D721Med (cell line): ENCODE results near the gene ERC2.

Experiments used
- DNase-seq: peaks from one replicate; pipeline ENCODE4 v3.0.0; 2011; ENCODE audit warnings: low spot score; ENCODE audit not compliant: insufficient read length
- FAIRE-seq: peaks from 2 replicates; lab custom pipeline; 2011; peaks lifted over from hg19 to GRCh38; lab: Jason Lieb, UNC
- CTCF ChIP-seq: IDR thresholded peaks from 2 replicates; pipeline ENCODE4 v1.5.1; 2012; ENCODE audit warnings: mild to moderate bottlenecking, control low read depth; ENCODE audit not compliant: insufficient read depth; ENCODE audit errors: missing control alignments

Gene ERC2

GRCh38 chr3:56061279-56061626 is 407.0 kb downstream of the ERC2 start:
- TF ChIP-seq CTCF, result no peak
- no peak for DNase-seq
- FAIRE-seq, result no peak

- DNase-seq (no peak), FAIRE-seq (no peak)
- TF ChIP-seq CTCF, result no peak
Measured at GRCh38 chr3:56060521-56061278, 407.6 kb downstream of the ERC2 start.

GRCh38 chr3:56059731-56060130 is 408.5 kb downstream of the ERC2 start:
- DNase-seq (no peak), FAIRE-seq (no peak)
- TF ChIP-seq CTCF, result no peak

GRCh38 chr3:56055951-56056350 is 412.3 kb downstream of the ERC2 start:
- FAIRE-seq (no peak), DNase-seq (no peak)
- no peak for TF ChIP-seq CTCF

GRCh38 chr3:56055546-56055945 is 412.7 kb downstream of the ERC2 start:
- TF ChIP-seq CTCF, result no peak
- no peak for FAIRE-seq

GRCh38 chr3:56054844-56055243 is 413.4 kb downstream of the ERC2 start:
- TF ChIP-seq CTCF, result no peak
- DNase-seq (no peak), FAIRE-seq (no peak)

More at GRCh38 chr3:56055546-56055945, 412.7 kb downstream of the ERC2 start:
- no peak for DNase-seq

GRCh38 chr3:56053727-56054126 is 414.5 kb downstream of the ERC2 start:
- no peak for DNase-seq
- no peak for TF ChIP-seq CTCF

More at GRCh38 chr3:56053727-56054126, 414.5 kb downstream of the ERC2 start:
- no peak for FAIRE-seq
